ENCODE data around the gene VAV1. TPM values are rescaled to one million over a fixed set of nuclear protein-coding genes. Genes with fewer than 3 reads are reported as not detected.
"Not testable (repeated sequence)": the region's sequence is repeated elsewhere in the genome, so short reads cannot be mapped to it uniquely, and the experiment has no call there.

VAV1 gene
- polyA plus RNA-seq, 1 experiment: not detected

DNA sequence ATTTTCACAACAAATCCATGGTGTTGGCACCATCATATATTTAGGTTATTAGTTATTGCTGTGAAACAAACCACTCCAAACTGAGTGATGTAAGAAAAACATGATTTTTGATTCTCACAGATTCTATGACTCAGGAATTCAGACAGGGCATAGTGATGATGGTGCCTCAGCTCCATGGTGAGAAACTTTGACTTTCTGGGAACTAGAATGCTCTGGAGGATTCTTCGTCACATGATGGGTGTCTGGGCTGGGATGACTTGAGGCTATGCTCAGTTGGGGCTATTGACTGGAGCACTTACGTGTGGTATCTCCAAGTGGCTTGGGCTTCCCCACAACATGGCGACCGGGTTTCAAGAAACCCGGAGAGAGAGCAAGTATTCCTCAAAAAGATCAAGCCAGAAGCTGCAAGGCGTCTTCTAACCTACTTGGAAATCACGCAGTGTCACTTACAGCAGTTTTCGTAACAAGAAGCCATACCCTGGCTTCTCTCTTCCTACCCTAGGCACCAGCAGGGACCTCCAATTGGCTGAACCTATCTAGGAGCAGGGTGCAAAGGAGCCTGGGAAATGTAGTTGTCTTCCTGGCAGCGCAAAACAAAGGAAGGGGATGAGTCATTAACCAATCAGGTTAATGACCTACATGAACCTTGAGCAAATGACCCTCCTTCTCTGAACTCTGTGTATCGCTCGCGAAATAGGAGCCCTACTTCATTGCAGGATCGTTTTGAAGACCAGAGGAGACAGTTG lies 22.4 kb downstream of the VAV1 start:
- no peak for DNase-seq (ENCODE audit: low read depth)
- H3K27me3 ChIP-seq (ENCODE audit: control insufficient read depth, insufficient read depth, low read length): no peaks in the 10 kb centered on the region
- ChIA-PET POLR2A (no interaction called here), CTCF (no interaction called here)
- H3K4me3 ChIP-seq (ENCODE audit: low read depth, low read length): no peak overlapping the region
- H3K36me3 ChIP-seq (ENCODE audit: control insufficient read depth, insufficient read depth, low read length): no peaks in the 10 kb centered on the region
- TF ChIP-seq, protein P1, sequence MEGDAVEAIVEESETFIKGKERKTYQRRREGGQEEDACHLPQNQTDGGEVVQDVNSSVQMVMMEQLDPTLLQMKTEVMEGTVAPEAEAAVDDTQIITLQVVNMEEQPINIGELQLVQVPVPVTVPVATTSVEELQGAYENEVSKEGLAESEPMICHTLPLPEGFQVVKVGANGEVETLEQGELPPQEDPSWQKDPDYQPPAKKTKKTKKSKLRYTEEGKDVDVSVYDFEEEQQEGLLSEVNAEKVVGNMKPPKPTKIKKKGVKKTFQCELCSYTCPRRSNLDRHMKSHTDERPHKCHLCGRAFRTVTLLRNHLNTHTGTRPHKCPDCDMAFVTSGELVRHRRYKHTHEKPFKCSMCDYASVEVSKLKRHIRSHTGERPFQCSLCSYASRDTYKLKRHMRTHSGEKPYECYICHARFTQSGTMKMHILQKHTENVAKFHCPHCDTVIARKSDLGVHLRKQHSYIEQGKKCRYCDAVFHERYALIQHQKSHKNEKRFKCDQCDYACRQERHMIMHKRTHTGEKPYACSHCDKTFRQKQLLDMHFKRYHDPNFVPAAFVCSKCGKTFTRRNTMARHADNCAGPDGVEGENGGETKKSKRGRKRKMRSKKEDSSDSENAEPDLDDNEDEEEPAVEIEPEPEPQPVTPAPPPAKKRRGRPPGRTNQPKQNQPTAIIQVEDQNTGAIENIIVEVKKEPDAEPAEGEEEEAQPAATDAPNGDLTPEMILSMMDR (IDR thresholded peaks at IDR 0.05; ENCODE audit: insufficient read depth, low read depth, low read length): no peak

GRCh38 chr19:6796278-6796677 lies 23.8 kb downstream of the VAV1 start:
- CTCF ChIA-PET: no interaction called here
- TF ChIP-seq, protein P1 (IDR thresholded peaks at IDR 0.05; ENCODE audit: insufficient read depth, low read depth, low read length): no peak
- POLR2A ChIA-PET: no interaction called here
- H3K4me3 ChIP-seq (ENCODE audit: low read depth, low read length): no peak overlapping the region
- no peaks in the 10 kb centered on the region for H3K36me3 ChIP-seq (ENCODE audit: control insufficient read depth, insufficient read depth, low read length)
- no peaks in the 10 kb centered on the region for H3K27me3 ChIP-seq (ENCODE audit: control insufficient read depth, insufficient read depth, low read length)
- DNase-seq (ENCODE audit: low read depth): no peak

DNA sequence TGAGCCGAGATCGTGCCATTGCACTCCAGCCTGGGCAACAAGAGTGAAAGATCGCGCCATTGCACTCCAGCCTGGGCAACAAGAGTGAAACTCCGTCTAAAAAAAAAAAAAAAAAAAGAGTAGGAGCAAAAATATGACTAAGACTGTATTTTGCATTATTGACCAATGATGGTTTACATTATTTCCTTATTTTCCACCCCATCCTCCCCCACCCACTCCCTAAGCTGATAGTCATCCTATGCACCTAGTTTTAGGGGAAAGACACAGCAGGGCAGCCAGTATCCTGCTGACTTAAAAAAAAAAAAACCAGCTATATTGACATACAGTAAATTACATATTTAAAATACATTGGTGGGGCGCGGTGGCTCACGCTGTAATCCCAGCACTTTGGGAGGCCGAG lies 25.1 kb downstream of the VAV1 start:
- H3K36me3 ChIP-seq (ENCODE audit: control insufficient read depth, insufficient read depth, low read length): no peaks in the 10 kb centered on the region
- TF ChIP-seq, protein P1 (IDR thresholded peaks at IDR 0.05; ENCODE audit: insufficient read depth, low read depth, low read length): no peak
- no peaks in the 10 kb centered on the region for H3K27me3 ChIP-seq (ENCODE audit: control insufficient read depth, insufficient read depth, low read length)
- ChIA-PET CTCF (no interaction called here), POLR2A (no interaction called here)
- DNase-seq (ENCODE audit: low read depth): no peak
- H3K4me3 ChIP-seq (ENCODE audit: low read depth, low read length): no peak overlapping the region

DNA sequence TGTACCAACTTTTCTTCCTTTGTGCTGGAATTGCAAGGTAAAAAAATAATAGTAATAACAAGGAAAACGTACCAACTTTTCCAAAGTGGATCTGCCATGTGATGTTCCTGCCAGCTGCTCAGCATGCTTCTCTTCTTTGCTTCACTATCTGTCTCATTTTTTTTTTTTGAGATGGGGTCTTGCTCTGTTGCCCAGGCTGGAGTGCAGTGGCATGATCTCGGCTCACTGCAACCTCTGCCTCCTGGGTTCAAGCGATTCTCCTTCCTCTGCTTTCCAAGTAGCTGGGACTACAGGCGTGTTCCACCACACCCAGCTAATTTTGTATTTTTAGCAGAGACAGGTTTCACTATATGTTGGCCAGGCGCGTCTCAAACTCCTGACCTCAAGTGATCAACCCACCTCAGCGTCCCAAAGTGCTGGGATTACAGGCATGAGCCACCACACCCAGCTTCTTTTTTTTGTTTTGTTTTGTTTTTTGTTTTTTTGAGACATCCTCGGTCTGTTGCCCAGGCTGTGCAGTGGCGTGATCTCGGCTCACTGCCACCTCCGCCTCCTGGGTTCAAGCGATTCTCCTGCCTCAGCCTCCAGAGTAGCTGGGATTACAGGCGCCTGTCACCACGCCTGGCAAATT lies 27.8 kb downstream of the VAV1 start:
- POLR2A ChIA-PET; H3K36me3 ChIP-seq (ENCODE audit: control insufficient read depth, insufficient read depth, low read length); CTCF ChIA-PET; H3K27me3 ChIP-seq (ENCODE audit: control insufficient read depth, insufficient read depth, low read length); DNase-seq (ENCODE audit: low read depth); H3K4me3 ChIP-seq (ENCODE audit: low read depth, low read length): not testable (repeated sequence)

GRCh38 chr19:6800991-6801484 lies 28.5 kb downstream of the VAV1 start:
- CTCF ChIA-PET: no interaction called here
- POLR2A ChIA-PET: no interaction called here
- no peaks in the 10 kb centered on the region for H3K36me3 ChIP-seq (ENCODE audit: control insufficient read depth, insufficient read depth, low read length)
- TF ChIP-seq, protein P1 (IDR thresholded peaks at IDR 0.05; ENCODE audit: insufficient read depth, low read depth, low read length): no peak
- H3K4me3 ChIP-seq (ENCODE audit: low read depth, low read length): no peak overlapping the region
- DNase-seq (ENCODE audit: low read depth): no peak
- H3K27me3 ChIP-seq (ENCODE audit: control insufficient read depth, insufficient read depth, low read length): no peaks in the 10 kb centered on the region

Measured in BJ (cell line).